NCI-H446 treated with DMSO at 0.1 percent for 48 hours (cell line): ENCODE data around the gene ZNF416.

ENCODE experiments used
- DNase-seq: peaks from one replicate; lab custom pipeline; 2025; lab: John Stamatoyannopoulos, UW

ZNF416 gene

DNA sequence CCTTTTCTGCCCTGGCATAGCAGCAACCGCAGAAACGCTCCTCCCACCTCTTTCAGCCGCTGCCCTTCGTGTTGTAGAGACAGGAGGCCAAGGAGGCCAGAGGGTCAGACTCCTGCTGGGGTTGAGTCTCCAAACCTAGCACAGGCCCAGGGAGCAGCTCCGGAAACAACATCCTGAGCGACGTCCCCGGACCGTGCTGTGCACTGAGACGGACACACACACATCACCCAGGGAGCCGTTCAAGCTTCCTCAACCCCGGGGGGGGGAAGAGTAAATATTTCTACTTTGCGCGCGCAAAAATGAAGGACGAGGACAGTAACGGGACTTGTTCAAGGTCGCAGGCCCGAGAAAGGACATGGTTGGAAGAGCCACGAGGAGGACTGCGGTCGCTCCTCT is 19.7 kb downstream of the ZNF416 start:
- DNase-seq, result no peak

DNA sequence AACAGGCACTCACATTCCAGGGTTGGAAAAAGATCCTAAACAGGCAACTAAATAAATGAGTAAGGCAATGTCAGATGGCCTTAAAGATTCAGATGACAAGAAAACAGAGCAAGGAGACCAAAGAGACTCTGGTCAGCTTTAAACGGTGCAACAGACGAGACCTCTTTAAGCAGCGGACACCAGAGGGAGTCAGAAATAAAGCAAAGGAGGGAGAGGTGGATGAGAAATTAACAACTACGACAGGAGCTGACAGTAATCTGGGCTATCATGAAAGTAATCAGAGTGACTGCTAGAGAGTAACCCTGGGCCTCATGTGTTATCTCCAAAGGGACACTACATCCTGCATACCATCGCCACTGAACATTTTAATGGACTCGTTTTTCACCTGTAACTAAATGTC is 20.2 kb downstream of the ZNF416 start:
- no peak for DNase-seq

DNA sequence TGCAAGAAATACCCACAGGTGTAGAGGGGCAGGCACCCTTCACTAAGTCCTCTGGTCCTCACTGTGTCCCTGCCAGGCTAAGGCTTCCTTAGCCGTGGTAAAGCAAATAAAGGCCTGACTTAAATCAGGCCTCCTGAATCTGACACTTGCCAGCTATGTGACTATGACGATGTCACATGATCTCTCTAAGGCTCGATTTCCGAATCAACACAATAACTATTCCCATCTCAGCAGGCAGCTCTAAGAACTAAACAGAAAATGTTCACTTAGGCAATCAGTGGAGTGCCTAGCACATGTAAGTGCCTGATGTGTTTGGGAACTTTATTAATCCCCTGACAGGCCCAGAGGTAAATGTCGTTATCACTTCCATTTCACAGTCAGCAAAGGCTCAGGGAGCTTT is 21.1 kb downstream of the ZNF416 start:
- no peak for DNase-seq

DNA sequence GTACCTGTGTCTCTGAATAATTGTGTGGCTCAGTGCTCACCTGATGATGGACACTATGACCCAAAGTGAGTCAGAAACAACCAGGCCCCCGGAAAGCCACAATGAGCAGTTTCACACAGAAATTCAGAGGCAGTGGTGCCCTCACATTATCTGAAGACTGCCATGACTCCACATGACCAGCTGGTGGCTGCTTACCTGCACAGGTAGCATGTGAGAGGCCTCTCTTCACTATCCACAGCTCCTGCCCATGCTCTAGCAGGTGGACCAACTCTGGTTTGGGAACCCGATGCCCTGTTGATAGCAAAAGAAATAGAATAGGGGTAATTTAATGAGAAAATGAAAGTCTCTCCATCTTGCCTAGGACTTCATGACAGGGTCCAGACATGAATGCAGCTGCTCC is 26.3 kb downstream of the ZNF416 start:
- DNase-seq, result no peak

DNA sequence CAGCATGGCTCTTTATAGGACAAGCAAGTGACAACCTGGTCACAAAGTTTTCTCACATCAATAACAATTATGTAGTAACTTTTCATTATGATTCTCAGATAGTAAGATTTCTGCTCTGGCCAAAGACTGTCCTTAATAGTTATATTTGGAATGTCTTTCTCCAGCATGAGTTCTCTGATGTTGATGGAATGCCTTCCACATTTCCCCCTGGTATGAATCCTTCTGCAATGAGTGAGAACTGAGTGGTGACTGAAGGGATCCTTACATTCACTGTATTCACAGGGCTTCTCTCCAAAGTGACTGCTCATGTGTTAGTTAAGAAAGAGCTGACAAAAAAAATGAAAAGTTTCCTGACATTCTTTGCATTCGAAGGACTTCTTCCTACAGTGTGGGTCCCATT is 32.2 kb downstream of the ZNF416 start:
- DNase-seq, result no peak

DNA sequence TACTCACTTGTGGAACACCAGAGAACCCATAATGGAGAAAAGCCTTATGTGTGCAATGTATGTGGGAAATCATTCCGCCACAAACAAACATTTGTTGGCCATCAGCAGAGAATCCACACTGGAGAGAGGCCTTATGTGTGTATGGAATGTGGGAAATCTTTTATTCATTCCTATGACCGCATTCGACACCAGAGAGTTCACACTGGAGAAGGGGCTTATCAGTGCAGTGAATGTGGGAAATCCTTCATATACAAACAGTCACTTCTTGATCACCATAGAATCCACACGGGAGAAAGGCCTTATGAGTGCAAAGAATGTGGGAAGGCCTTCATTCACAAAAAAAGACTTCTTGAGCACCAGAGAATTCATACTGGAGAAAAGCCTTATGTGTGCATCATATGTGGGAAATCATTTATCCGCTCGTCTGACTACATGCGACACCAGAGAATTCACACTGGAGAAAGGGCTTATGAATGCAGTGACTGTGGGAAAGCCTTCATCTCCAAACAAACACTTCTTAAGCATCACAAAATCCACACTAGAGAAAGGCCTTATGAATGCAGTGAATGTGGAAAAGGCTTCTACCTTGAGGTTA is 40.7 kb downstream of the ZNF416 start:
- DNase-seq, result no peak

DNA sequence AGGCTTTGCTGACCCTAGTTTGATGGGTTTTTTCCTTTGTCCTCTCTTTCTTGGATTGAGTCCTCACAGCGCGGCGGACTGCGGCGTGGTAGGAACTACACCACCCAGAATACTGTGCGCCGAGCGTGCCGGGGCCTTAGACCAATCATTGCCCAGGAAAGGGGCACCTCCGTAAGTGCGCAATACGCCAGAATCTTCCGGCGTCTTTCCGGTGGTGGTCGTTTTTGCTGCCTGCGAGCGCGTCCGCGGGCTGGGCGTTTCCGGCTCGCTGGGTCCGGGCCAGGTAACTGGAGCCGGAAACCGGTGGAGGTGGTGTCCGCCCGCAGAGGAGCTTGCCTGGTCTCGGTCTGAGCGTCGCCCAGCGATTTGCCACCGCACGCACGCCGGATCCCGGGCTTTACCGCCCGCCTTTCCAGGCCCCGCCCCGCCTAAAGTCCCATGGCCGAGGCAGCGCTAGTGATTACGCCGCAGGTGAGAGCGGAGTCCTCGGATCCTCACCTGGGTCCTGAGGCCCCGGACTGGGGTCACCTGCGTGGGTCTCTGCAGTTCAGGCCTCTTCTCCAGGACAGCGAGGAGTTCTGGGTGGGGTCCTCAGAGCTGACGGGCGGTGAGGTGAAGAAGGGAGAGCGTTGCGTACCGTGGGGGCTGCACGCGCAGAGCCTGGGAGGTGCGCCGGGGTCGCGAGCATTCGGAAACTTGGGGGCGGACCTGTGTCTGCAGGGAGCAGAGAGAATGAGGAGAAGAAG is 51.4 kb downstream of the ZNF416 start, which contains the start of gene ZNF549:
ZNF549 (plus strand) TSS at position 221 of the 746 bp plus-strand sequence; CDS start at position 439, 218 bp downstream.
- DNase-seq, result peak; percentile 84
